Measurements from ENCODE around the gene NRG2. TPM values are rescaled to one million over a fixed set of nuclear protein-coding genes. Genes with fewer than 3 reads are reported as not detected.

Gene NRG2
- total RNA-seq, 1 donor from 2014 or later = 1.9 TPM

DNA sequence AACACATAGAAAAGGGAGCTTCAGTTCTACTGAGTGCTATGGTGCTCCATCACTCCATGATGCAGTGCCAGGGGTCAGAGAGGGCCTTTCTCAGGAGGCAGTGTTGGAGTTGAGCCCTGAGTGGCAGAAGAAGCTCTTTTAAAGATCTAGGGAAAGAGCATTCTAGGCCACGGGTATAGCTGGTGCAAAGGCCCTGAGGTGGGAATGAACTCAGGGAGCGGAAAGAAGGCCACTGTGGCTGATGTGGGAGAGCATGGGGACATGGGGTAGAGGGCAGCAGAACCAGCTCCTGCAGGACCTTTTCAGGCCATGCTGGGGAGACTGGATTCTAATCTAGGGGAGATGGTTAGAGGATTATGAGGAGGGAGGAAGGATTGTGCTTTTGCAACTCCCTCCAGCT lies 237.6 kb downstream of the NRG2 start:
- intact Hi-C loops (cut with DNase I) = no loop called here
- DNase-seq (ENCODE audit: missing footprints) (no peak), ATAC-seq (no peak)

DNA sequence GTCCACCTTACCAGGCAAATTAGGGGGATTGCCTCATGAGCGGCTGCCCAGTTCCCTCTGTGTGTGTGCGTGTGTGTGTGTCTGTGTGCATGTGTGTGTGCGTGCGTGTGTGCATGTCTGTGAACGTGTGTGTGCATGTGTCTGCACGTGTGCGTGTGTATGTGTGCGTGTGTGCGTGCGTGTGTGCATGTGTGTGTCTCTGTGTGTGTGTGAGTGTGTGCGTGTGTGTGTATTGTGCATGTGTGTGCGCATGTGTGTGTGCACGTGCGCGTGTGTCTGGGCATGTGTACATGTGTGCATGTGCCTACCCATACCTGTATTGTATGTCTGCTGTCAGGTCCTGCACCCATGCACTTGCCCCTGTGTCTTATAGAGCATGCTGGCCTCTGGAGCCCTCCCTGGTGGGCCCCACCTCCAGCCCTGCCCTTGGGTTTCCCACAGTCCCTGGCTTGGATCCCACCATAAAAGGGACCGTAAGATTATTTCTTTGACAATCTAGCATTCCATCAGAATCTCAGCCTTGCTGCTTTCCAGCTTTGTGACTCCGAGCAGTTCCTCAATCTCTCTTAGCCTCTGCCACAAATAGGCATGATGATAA lies 238.2 kb downstream of the NRG2 start:
- ATAC-seq (no peak), DNase-seq (ENCODE audit: missing footprints) (no peak)
- intact Hi-C loops (cut with DNase I) = no loop called here

DNA sequence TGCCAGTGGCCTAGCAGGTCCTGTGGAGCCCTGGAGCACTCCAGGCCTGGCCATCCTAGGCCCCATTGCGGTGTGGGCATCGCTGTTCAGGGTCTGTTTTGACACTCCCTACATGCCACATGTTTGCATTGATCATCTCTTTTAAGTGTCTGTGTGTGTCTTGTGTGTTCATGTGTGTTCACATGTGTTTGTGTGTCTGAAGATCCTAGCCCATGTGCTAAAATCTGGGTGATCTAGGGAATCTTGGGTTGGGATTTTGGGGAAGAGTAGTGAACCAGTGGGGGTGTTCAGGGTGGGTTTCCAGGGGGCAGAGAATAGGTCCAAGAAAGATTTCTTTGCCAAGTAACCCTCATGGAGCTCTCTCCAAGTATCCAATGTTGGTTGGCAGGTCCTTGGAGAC lies 239.1 kb downstream of the NRG2 start:
- intact Hi-C loops (cut with DNase I) = no loop called here
- DNase-seq (ENCODE audit: missing footprints) = no peak
- no peak for ATAC-seq

DNA sequence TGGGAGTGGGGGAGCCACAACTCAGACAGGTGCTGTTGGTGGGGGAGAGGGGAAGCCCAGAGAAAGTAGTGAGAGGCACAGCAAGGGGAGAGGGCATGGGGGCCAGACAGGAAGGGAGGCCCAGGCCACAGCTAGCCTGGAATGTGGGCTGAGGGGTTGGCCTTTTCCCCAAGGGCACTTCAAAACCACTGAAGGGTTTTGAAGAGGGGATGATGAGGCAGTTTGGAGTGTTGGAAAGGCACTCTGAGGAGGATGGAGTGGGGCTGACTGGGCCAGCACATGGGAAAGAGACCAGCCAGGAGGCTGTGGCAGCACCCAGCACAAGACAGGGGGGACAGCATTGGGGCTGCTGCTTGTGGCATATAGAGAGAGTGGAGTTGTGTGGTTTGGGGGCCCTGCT lies 243.7 kb downstream of the NRG2 start:
- intact Hi-C loops (cut with DNase I) = no loop called here
- ATAC-seq (no peak), DNase-seq (ENCODE audit: missing footprints) (no peak)

DNA sequence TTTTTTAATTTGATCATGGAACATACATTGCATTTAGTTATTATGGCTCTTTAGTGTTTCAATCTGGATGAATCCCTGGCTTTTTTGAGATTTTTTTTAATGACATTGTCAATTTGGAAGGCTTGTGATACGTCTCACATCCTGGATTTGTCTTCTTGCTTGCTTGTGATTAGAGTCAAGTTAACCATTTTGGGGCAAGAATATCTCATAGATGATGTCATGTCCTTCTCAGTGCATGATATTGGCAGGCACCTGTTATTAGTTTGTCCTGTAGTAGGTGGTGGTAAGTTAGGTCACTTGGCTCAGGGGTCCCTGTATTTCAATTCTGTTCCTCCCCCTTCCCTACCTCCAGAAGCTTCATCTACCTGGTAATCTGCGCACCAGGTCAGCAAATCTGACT lies 244.2 kb downstream of the NRG2 start:
- no peak for DNase-seq (ENCODE audit: missing footprints)
- intact Hi-C loops (cut with DNase I) = no loop called here
- ATAC-seq = no peak

DNA sequence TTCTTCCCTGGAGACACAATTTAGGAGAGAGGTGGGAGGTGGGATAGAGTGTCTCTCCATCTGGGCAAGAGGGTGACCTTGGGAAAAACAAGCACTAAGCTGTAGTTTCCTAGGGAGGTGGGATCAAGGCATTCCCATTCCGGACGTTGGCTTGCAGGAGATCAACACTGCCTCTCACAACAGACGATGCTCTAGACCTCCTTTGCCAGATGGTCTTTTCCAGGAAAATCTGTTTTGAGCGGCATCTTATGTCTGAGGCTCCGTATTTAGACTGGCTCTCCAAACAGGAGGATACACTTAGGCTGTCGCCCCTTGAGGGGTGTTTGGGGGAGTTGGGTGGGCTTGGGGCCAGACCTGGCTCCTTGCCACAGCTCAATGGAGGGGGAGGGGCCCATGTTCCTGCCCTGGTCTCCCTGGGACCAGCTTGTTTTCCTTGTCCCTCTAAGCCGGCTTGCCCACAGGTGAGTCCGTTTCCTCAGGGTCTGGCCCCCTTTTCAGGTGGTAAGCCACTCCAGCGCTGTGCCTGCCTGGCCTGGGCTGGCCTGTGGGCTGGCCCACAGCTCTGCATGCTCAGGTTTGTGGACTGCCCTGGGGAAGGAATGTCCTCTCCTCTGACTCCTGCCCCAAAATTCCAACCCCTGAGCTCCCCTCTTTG lies 245.1 kb downstream of the NRG2 start:
- DNase-seq (ENCODE audit: missing footprints) = no peak
- intact Hi-C loops (cut with DNase I) = no loop called here
- no peak for ATAC-seq

DNA sequence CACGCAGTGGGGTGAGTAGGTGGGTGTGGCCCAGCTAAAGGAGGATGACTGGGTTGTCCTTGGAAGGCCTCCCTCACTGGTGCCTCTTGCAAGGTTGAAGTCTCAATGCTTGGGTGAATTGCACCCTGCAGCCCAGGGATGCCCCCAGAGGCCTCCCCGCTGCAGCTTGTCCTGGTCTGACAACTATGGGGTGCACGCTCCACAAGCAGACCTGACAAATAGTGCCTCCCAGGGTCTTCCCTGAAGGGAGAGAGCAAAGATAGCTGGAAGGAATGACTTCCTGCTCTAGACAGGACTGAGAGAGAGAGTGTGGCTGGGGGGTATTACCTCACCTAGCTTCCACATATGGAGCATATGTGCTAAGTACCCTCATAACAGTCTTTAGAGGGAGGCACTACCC lies 245.8 kb downstream of the NRG2 start:
- ATAC-seq = no peak
- DNase-seq (ENCODE audit: missing footprints) = no peak
- intact Hi-C loops (cut with DNase I) = no loop called here

Other genes starting within 250 kb of the NRG2 start
- not detected for gene PSD2, start 247.5 kb downstream of the NRG2 start, total RNA-seq
- 22.2 TPM for gene PURA, start 70.8 kb upstream of the NRG2 start, total RNA-seq
- 10.1 TPM for gene IGIP, start 82.6 kb upstream of the NRG2 start, total RNA-seq
- gene CYSTM1, start 131.9 kb upstream of the NRG2 start, total RNA-seq = 67.0 TPM

Measured in Right ventricle myocardium inferior (tissue), 1 donor.